ENCODE measurements around the gene TARP.
"Not testable (repeated sequence)": the region's sequence is repeated elsewhere in the genome, so short reads cannot be mapped to it uniquely, and the experiment has no call there.

Gene TARP

GRCh38 chr7:38299275-38299931, 26.0 kb upstream of the TARP start:
- no peak for DNase-seq (ENCODE audit: low read depth in 2 of 2)

- DNase-seq (ENCODE audit: low read depth in 2 of 2) = no peak
These were observed 22.8 kb upstream of the TARP start for GRCh38 chr7:38296059-38296857.

- no peak for DNase-seq (ENCODE audit: low read depth in 2 of 2)
These were observed 21.5 kb upstream of the TARP start for GRCh38 chr7:38294926-38295325.

- DNase-seq (ENCODE audit: low read depth in 2 of 2) = no peak
These were observed 19.0 kb upstream of the TARP start for GRCh38 chr7:38292442-38292841.

- DNase-seq (ENCODE audit: low read depth in 2 of 2) = no peak
These were observed 18.2 kb upstream of the TARP start for GRCh38 chr7:38291650-38292049.

- no peak for DNase-seq (ENCODE audit: low read depth in 2 of 2)
These were observed 17.7 kb upstream of the TARP start for GRCh38 chr7:38291117-38291647.

GRCh38 chr7:38284553-38284952, 11.1 kb upstream of the TARP start:
- DNase-seq (ENCODE audit: low read depth in 2 of 2) = no peak

- DNase-seq (ENCODE audit: low read depth in 2 of 2) = no peak
These were observed 10.4 kb upstream of the TARP start for GRCh38 chr7:38283809-38284208.

GRCh38 chr7:38283107-38283506, 9.7 kb upstream of the TARP start:
- no peak for DNase-seq (ENCODE audit: low read depth in 2 of 2)

- no peak for DNase-seq (ENCODE audit: low read depth in 2 of 2)
These were observed 8.6 kb upstream of the TARP start for GRCh38 chr7:38282081-38282480.

GRCh38 chr7:38281266-38281665, 7.8 kb upstream of the TARP start:
- no peak for DNase-seq (ENCODE audit: low read depth in 2 of 2)

GRCh38 chr7:38280707-38281106, 7.3 kb upstream of the TARP start:
- DNase-seq (ENCODE audit: low read depth in 2 of 2) = no peak

- no peak for DNase-seq (ENCODE audit: low read depth in 2 of 2)
These were observed 6.6 kb upstream of the TARP start for GRCh38 chr7:38280000-38280399.

- DNase-seq (ENCODE audit: low read depth in 2 of 2) = no peak
These were observed 2.9 kb upstream of the TARP start for GRCh38 chr7:38276096-38276877.

- DNase-seq (ENCODE audit: low read depth in 2 of 2) = no peak
These were observed 1.6 kb upstream of the TARP start for GRCh38 chr7:38274927-38275620.

- no peak for DNase-seq (ENCODE audit: low read depth in 2 of 2)
These were observed 1.1 kb upstream of the TARP start for GRCh38 chr7:38274486-38274885.

- not testable (repeated sequence) for DNase-seq (ENCODE audit: low read depth in 2 of 2)
These were observed 3.0 kb downstream of the TARP start for GRCh38 chr7:38270405-38270804.

- not testable (repeated sequence) for DNase-seq (ENCODE audit: low read depth in 2 of 2)
These were observed 3.6 kb downstream of the TARP start for GRCh38 chr7:38269704-38270346.

- not testable (repeated sequence) for DNase-seq (ENCODE audit: low read depth in 2 of 2)
These were observed 7.5 kb downstream of the TARP start for GRCh38 chr7:38265958-38266357.

- not testable (repeated sequence) for DNase-seq (ENCODE audit: low read depth in 2 of 2)
These were observed 8.8 kb downstream of the TARP start for GRCh38 chr7:38264602-38265001.

- DNase-seq (ENCODE audit: low read depth in 2 of 2) = not testable (repeated sequence)
These were observed 10.2 kb downstream of the TARP start for GRCh38 chr7:38263274-38263673.

Measured in stimulated activated CD8-positive, alpha-beta memory T cell treated with anti-CD3 and anti-CD28 coated beads, Interleukin-15, amount 100 ng/mL, for 4 hours (primary cell).